Esophagus mucosa (tissue), 1 donor: ENCODE data around the gene TM9SF1. TPM values are rescaled to one million over a fixed set of nuclear protein-coding genes. Genes with fewer than 3 reads are reported as not detected.

Source experiments
- ATAC-seq: fragments of 200-7000 bp; cut with Tn5 transposase; one replicate; pipeline ENCODE4 v1.9.1; 2020
- total RNA-seq: library from RNA; stranded (reverse); gene quantifications from one replicate; pipeline ENCODE4 v1.2.4, GENCODE V29; 2023
- donor health status: DM: yes; HTN: yes; CAD: no.

Gene TM9SF1
- total RNA-seq, 1 donor from 2014 or later = 30.3 TPM

DNA sequence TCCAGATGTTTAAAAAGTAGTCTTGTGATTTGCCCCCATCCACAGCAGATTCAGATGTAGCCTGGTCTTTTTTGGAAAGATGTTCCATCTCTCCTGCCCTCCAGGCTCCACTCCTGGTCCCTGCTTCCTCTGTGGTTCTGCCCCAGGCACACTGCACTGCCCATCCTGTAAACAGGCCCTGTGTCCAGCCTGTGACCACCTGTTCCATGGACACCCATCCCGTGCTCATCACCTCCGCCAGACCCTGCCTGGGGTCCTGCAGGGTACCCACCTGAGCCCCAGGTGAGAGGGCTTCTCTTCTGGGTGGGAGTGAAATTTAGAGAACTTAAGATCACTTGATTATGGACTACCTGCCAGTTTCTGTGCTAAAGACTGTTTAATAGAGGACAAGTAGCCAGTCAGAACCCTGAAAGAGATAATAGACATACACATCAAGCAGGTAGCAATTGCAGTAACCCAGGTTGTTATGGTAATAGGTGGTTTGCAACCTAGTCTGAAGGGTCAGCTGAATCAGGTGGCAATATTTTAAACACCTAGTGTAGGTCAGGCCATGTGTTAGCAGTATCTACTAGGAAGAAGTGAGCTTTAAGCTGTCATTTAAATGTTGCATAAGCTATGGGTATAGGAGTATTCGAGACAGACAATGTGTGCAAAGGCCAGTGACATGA is 45.8 kb downstream of the TM9SF1 start:
- no peak for ATAC-seq

DNA sequence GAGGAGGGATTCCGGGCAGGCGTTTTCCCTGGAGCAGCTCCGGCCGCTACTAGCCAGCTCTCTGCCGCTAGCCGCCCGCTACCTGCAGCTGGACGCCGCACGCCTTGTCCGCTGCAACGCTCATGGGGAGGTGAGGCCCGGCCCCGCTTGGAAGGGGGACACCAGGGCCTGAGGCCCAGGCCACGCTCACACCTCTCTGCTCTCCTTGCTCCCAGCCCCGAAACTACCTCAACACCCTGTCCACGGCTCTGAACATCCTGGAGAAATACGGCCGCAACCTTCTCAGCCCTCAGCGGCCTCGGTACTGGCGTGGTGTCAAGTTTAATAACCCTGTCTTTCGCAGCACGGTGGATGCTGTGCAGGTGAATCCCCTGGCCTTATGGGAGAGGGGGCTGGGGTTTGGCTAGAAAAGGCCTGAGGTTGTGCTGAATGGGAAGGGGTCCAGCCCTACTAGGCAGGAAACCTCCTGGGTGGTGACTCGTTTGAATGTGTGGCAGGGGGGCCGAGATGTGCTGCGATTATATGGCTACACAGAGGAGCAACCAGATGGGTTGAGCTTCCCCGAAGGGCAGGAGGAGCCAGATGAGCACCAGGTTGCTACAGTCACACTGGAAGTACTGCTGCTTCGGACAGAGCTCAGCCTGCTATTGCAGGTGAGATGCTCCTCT is 47.3 kb downstream of the TM9SF1 start:
- peak; percentile 1 for ATAC-seq

DNA sequence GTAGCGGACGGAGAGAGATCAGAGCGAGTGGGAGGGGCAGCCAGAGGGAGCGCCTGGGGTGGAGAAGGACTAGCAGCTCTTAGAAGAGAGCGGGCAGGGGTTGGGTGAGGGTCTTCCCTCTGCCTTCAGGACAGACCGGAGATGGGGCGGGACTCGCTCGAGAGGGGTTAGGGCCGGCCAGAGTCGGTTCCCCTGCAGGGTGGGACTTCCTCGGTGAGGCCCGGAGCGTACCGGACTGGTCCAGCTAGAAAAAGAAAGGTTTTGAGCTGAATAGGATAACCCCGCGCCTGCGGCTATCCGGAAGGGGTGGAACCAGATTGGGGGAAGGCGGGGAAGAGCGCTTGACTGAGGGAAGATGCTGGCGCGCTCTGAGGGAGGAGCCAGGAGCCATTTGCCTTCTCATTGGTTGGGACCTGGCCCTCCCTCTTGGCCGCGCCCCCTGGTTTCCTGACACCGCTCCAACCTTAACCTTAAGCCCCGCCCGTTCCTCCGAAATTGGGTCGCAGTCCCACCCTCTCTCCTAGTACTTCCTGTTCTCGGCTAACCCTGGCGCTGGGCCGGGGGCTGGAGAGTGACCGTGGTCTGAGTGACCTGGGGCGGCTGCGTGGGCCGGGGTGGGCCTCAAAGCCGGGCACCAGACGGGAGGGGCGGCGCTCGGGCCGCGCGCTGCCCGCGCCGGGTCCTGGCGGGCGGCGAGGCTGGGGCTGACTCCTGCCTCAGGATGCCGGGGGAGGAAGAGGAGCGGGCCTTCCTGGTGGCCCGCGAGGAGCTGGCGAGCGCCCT is 48.1 kb downstream of the TM9SF1 start, which contains the start of gene RNF31:
RNF31 (plus strand) TSS at position 521 of the 783 bp plus-strand sequence; CDS start at position 722, 201 bp downstream.
- peak; percentile 94 for ATAC-seq

DNA sequence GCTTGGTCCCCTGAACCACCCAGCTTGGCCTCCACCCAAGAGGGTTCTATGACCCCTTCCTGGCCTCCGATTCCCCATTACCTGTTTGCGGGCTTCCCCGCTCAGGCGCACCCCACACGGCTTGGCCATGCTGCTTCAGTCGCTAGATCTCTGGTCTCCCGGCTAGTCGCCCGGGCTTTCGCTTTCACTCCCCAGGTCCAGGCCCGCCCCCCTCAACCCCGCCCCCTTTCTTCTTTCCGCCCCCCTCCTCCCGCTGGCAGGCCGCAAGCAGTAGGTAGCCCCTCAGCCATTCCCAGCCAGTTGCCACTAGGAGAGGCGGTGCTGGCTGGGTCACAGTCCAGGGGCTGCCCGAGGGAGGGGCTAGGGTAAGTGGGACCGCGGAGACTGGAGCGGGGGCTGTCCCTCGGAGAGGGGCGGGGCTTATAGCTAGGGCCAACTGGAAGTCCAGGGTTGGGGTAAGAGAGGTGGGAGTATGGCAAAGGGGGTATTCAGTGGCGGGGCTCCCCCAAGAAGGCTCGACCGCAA is 48.7 kb downstream of the TM9SF1 start, which contains the start of gene PSME2:
PSME2 (minus strand) TSS at position 158 of the 525 bp plus-strand sequence; CDS start at position 129, 29 bp downstream.
- ATAC-seq = peak; percentile 82

DNA sequence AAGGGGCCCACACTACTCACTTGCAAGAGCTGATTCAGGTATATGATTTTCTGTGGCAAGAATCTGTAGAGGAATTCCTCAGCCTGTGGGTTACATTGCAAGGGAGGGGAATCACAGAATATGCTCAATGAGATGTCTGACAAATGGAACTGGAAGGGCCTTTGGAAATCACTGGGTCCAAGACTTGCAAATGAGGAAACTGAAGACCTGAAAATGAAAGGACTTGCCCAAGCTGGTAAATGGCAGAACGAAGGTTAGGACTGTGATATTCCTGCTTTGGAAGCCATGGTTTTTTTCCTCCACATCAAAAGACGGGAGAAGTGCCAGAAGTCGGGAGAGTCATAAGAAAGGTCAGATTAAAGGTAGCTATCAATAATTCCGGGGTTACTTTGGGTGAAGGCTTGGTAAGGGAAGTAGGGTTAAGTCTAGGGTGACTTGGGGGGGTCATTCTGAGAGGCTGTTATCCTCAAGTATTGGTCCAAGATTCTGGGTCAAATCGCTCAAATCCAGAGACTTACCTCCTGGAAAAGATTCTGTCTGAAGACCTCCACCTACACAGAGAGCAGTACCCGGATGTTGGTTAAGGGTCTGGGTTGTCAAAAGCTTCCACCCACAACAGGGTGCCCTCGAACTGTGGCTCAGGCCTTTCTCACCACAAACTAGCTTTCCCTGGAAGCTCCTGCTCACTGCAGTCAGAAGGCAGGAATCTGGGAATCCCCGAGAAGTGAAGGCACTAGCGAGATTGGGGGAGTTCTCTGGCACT is 49.4 kb downstream of the TM9SF1 start:
- no peak for ATAC-seq

DNA sequence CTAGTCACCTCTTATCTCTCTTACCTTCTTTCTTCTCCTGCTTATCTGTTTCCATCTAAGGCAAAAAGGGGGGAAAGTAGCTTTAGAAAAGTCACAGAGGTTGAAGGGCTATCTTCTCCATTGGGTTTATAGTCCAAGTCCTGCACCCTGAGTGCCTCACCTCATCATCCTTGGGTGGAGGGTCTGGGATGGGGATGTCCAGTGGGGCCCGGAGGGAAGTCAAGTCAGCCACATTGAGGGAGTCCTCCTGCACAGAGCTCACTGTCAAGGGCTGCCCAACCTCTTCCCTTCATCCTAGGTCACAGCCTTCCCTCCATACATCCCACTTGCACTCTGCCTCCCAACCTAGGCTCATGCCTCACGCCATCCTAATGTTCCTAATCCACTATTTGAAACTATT is 50.0 kb downstream of the TM9SF1 start:
- no peak for ATAC-seq

DNA sequence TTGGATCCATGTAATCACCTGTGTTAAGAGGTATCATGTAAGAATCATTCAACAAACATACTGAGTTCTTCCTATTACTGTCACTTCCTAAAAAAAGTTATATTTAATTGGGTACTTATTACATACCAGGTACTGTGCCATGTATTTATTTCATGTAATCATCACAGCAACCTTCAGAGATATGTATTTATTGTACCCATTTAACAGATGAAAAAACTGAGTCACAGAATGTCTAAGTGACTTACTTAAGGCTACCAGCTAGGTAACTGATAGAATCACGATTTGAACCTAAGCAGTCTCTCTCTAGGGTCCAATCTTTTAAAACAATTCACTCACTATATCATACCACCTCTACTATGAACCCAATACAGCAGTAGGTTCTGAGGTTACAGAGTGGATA is 50.8 kb downstream of the TM9SF1 start:
- ATAC-seq = no peak

DNA sequence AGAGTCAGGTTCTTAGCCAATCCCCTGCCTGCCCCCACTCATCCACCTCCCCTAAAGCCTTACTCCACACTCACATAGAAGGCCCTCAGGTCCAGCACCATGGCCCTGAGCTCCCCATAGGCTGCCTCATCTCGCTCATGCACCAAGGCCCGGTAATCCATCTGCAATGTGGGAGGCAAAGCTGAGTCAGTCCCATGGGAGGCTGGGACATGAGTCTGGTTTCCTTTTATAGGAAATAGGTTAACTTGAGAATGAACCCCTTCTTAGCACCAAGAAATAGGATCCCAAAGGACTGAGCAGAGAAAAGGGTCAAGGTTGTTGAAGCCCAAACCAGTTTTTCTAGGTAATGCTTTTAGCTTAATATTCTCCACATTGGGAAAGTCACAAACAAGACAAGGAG is 51.7 kb downstream of the TM9SF1 start:
- no peak for ATAC-seq

DNA sequence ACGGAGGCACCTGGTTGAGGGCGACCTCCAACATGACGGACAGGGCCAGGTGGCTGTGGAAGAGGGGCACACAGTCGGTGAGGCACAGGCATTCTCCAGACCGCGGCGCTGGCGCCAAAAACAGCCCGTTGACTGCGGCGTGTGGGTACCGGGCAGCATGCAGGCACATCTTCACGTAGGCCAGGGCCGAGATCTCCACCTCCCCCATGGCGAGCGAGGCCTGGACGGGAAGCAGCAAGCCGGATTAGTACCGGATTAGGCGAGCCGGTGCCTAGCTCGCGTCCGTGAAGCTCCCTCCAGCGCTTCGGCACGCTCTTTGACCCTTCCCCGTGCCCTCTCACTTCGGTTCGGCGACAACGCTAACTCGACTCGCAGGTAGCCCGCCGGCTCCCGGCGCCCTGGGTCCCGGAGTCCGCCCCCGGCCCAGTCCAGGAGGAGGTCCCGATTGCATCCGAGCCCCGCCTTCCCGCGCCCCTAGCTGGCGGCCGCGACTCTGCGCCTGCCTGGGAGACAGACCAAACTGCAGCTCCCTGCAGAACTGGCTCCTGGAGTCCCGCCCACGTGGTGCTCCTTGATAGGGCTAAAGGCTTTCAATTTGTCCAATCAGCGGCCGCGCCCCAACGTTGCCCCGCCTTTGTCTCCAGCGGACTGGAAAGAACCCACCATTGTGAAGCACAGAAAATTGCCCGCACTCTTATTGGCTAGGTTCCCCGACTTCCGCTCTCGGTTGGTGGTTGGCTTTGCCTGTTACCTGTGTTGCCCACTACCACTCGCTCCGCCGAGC is 54.0 kb downstream of the TM9SF1 start, which contains the start of gene EMC9:
EMC9 (minus strand) TSS at position 495 of the 784 bp plus-strand sequence; CDS start at position 208, 287 bp downstream.
- ATAC-seq = peak; percentile 92

DNA sequence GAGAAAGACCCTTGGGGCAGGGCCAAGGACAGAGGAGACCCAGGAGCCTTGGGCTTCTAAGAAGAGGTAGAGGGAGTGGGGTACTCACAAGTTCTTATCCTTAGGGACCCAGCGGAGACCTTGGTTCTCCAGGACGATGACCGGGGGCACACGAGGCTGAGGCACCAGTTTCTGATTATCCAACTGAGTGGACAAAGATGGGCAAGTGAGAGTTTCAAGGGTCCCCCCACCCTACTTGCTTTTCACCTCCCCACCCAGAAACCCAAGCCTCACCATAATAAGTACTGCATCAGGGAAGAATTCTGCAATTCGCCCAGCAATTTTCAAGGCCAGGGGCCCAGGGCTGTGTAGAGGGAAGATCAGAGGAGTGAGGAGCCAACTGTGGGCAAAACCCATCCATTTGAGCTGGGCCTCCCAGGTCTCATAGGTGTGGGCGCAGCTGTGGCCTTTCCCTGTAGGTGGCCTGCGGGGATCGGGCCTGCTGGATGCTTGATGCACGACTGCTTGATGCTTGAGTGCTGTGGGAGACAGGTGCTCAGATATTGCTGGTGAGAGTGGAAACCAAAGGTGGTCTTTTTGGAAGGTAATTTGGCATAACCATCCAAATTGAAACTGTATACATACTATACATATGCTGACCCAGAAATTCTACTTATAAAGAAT is 55.8 kb downstream of the TM9SF1 start:
- no peak for ATAC-seq

Other genes with a start within 250 kb of the TM9SF1 start
- gene DHRS4, start 241.7 kb downstream of the TM9SF1 start, total RNA-seq = 22.2 TPM
- 28.8 TPM for gene DHRS4L2, start 206.5 kb downstream of the TM9SF1 start, total RNA-seq
- gene CARMIL3, start 143.4 kb downstream of the TM9SF1 start, total RNA-seq = 0.48 TPM
- not detected for gene CPNE6, start 123.9 kb downstream of the TM9SF1 start, total RNA-seq
- 44.4 TPM for gene PCK2, start 101.1 kb downstream of the TM9SF1 start, total RNA-seq
- 48.2 TPM for gene DCAF11, start 80.7 kb downstream of the TM9SF1 start, total RNA-seq
- 1.1 TPM for gene NRL, start 80.5 kb downstream of the TM9SF1 start, total RNA-seq
- gene FITM1, start 64.8 kb downstream of the TM9SF1 start, total RNA-seq = 0.60 TPM
- 123 TPM for gene PSME1, start 59.2 kb downstream of the TM9SF1 start, total RNA-seq
- 19.1 TPM for gene EMC9, start 53.9 kb downstream of the TM9SF1 start, total RNA-seq
- gene PSME2, start 48.8 kb downstream of the TM9SF1 start, total RNA-seq = 116 TPM
- 39.7 TPM for gene RNF31, start 47.9 kb downstream of the TM9SF1 start, total RNA-seq
- 44.2 TPM for gene IRF9, start 34.2 kb downstream of the TM9SF1 start, total RNA-seq
- gene REC8, start 23.4 kb downstream of the TM9SF1 start, total RNA-seq = 5.4 TPM
- 44.6 TPM for gene IPO4, start 6.6 kb downstream of the TM9SF1 start, total RNA-seq
- not detected for gene TSSK4, start 10.3 kb upstream of the TM9SF1 start, total RNA-seq
- 49.0 TPM for gene CHMP4A, start 18.0 kb upstream of the TM9SF1 start, total RNA-seq
- gene MDP1, start 20.6 kb upstream of the TM9SF1 start, total RNA-seq = 9.5 TPM
- gene NEDD8, start 36.9 kb upstream of the TM9SF1 start, total RNA-seq = 131 TPM
- 38.9 TPM for gene GMPR2, start 37.5 kb upstream of the TM9SF1 start, total RNA-seq
- gene TINF2, start 47.2 kb upstream of the TM9SF1 start, total RNA-seq = 97.0 TPM
- gene TGM1, start 67.7 kb upstream of the TM9SF1 start, total RNA-seq = 1,652 TPM
- 91.5 TPM for gene RABGGTA, start 76.2 kb upstream of the TM9SF1 start, total RNA-seq
- 110 TPM for gene DHRS1, start 104.3 kb upstream of the TM9SF1 start, total RNA-seq
- gene NOP9, start 104.4 kb upstream of the TM9SF1 start, total RNA-seq = 20.5 TPM
- 27.4 TPM for gene CIDEB, start 112.5 kb upstream of the TM9SF1 start, total RNA-seq
- gene LTB4R2, start 114.7 kb upstream of the TM9SF1 start, total RNA-seq = 82.9 TPM
- 94.9 TPM for gene LTB4R, start 116.1 kb upstream of the TM9SF1 start, total RNA-seq
- gene ADCY4, start 139.6 kb upstream of the TM9SF1 start, total RNA-seq = 4.5 TPM
- 10.5 TPM for gene RIPK3, start 144.6 kb upstream of the TM9SF1 start, total RNA-seq
- 3.4 TPM for gene NFATC4, start 172.7 kb upstream of the TM9SF1 start, total RNA-seq
- 6.1 TPM for gene NYNRIN, start 203.6 kb upstream of the TM9SF1 start, total RNA-seq
- gene CBLN3, start 234.2 kb upstream of the TM9SF1 start, total RNA-seq = 0.44 TPM
- gene KHNYN, start 234.5 kb upstream of the TM9SF1 start, total RNA-seq = 32.0 TPM
- 23.8 TPM for gene SDR39U1, start 247.3 kb upstream of the TM9SF1 start, total RNA-seq